GM12878 (cell line): ENCODE data around the gene PDZD7.

Source experiments
- MTA3 ChIP-seq: IDR thresholded peaks from 2 replicates; pipeline ENCODE4 v1.6.1; 2012; ENCODE audit warnings: low read length, inconsistent platforms, borderline replicate concordance
- MYC ChIP-seq: IDR thresholded peaks from 2 replicates; pipeline ENCODE4 v1.6.1; 2011; ENCODE audit warnings: mild to moderate bottlenecking, low read length, moderate library complexity, inconsistent platforms; ENCODE audit not compliant: insufficient read depth, insufficient replicate concordance, insufficient read length, severe bottlenecking
- YY1 ChIP-seq: IDR thresholded peaks from 2 replicates; pipeline ENCODE4 v1.6.1; 2011; ENCODE audit warnings: low read depth, mild to moderate bottlenecking, low read length
- TF ChIP-seq, protein P1 (sequence below): fragments of 450-650 bp; IDR thresholded peaks from 2 replicates; pipeline ENCODE4 v1.6.1; 2014; ENCODE audit warnings: mild to moderate bottlenecking
- TF ChIP-seq, protein P2 (sequence below): IDR thresholded peaks from 2 replicates; pipeline ENCODE4 v1.6.1; 2012; ENCODE audit warnings: low read depth, low read length, improper control_type of control experiment
- TF ChIP-seq, protein P3 (sequence below): fragments of 450-650 bp; IDR thresholded peaks from 2 replicates; pipeline ENCODE4 v1.6.1; 2016; ENCODE audit warnings: mild to moderate bottlenecking
- TF ChIP-seq, protein P4 (sequence below), 3 experiments: IDR thresholded peaks in 2 of 3; conservative IDR thresholded peaks in 1 of 3; 2 replicates each; pipeline ENCODE4 v1.5.1; 2011; ENCODE audit warnings: low read depth in 3 of 3, low read length in 3 of 3, mild to moderate bottlenecking in 3 of 3, control low read depth in 2 of 3, moderate library complexity in 2 of 3, inconsistent platforms in 1 of 3, mixed read lengths in 1 of 3; ENCODE audit not compliant: control insufficient read depth in 2 of 3, insufficient read depth in 1 of 3; ENCODE audit errors: extremely low read depth in 1 of 3

DNA sequence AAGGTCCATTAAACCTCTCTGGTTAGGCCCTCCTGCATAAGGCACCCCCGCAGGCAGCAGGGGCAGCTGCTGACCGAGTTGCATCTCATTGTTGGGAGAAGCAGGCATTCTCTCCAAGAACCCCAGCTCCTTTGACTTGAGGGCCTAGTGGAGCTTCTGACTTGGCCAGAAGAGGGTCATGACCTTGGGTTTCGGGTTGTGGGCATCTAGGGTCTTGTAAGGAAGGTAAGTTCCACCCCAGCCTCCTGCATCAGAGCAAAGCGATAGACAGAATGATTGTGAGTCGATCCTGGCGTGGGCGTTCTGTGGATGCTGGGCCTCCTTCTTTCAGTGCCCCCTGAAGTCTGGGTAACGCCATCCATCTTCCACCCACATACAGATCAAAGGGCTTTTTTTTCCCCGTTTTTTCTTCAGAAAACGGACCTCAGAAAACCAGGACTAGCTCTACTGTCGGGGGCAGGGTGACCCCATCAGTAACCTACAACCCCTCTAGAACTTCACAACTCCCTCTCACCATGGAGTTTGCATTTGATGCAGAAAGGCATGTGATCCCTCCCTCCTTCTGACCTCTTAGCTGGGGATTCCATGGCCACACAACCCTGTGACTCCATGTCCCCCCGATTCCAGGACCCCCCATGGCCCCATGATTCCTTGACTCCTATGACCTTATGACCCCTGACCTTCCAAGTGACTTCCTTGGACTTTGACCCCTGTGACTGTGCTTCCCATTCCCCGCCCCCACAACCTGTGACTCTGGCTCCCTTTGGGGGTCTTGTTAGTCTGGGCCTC is 58.6 kb downstream of the PDZD7 start:
- TF ChIP-seq MTA3 (no peak), MYC (no peak), YY1 (no peak)
- TF ChIP-seq, protein P1, sequence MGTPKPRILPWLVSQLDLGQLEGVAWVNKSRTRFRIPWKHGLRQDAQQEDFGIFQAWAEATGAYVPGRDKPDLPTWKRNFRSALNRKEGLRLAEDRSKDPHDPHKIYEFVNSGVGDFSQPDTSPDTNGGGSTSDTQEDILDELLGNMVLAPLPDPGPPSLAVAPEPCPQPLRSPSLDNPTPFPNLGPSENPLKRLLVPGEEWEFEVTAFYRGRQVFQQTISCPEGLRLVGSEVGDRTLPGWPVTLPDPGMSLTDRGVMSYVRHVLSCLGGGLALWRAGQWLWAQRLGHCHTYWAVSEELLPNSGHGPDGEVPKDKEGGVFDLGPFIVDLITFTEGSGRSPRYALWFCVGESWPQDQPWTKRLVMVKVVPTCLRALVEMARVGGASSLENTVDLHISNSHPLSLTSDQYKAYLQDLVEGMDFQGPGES, result no peak
- TF ChIP-seq, protein P2, sequence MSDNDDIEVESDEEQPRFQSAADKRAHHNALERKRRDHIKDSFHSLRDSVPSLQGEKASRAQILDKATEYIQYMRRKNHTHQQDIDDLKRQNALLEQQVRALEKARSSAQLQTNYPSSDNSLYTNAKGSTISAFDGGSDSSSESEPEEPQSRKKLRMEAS, result no peak
- TF ChIP-seq, protein P3, sequence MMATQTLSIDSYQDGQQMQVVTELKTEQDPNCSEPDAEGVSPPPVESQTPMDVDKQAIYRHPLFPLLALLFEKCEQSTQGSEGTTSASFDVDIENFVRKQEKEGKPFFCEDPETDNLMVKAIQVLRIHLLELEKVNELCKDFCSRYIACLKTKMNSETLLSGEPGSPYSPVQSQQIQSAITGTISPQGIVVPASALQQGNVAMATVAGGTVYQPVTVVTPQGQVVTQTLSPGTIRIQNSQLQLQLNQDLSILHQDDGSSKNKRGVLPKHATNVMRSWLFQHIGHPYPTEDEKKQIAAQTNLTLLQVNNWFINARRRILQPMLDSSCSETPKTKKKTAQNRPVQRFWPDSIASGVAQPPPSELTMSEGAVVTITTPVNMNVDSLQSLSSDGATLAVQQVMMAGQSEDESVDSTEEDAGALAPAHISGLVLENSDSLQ, result no peak
- TF ChIP-seq, protein P4, sequence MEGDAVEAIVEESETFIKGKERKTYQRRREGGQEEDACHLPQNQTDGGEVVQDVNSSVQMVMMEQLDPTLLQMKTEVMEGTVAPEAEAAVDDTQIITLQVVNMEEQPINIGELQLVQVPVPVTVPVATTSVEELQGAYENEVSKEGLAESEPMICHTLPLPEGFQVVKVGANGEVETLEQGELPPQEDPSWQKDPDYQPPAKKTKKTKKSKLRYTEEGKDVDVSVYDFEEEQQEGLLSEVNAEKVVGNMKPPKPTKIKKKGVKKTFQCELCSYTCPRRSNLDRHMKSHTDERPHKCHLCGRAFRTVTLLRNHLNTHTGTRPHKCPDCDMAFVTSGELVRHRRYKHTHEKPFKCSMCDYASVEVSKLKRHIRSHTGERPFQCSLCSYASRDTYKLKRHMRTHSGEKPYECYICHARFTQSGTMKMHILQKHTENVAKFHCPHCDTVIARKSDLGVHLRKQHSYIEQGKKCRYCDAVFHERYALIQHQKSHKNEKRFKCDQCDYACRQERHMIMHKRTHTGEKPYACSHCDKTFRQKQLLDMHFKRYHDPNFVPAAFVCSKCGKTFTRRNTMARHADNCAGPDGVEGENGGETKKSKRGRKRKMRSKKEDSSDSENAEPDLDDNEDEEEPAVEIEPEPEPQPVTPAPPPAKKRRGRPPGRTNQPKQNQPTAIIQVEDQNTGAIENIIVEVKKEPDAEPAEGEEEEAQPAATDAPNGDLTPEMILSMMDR (IDR thresholded peaks at IDR 0.05 in 2 of 3, conservative IDR thresholded peaks at IDR 0.05 in 1 of 3; ENCODE audit: control insufficient read depth in 2 of 3, extremely low read depth in 1 of 3, insufficient read depth in 1 of 3, low read depth in 3 of 3, low read length in 3 of 3), result no peak
